Esophagus squamous epithelium (tissue), 4 donors: Measurements from ENCODE around the gene STS.

Source experiments
- POLR2A ChIP-seq, 4 donors: fragments of 450-650 bp; IDR thresholded peaks; one replicate each; pipeline ENCODE4 v1.6.1; 2017; ENCODE audit warnings: antibody characterized with exemption in 4 of 4, mild to moderate bottlenecking in 4 of 4, moderate library complexity in 3 of 4
- TF ChIP-seq, protein P1 (sequence below), 6 experiments: fragments of 450-650 bp in 4 of 6; fragments of 200-600 bp in 2 of 6; sonication (generic) in 2 of 6; IDR thresholded peaks; one replicate each; pipeline ENCODE4 v1.5.1; 2016 to 2019; ENCODE audit warnings: antibody characterized with exemption in 6 of 6, mild to moderate bottlenecking in 4 of 6, moderate library complexity in 4 of 6

DNA sequence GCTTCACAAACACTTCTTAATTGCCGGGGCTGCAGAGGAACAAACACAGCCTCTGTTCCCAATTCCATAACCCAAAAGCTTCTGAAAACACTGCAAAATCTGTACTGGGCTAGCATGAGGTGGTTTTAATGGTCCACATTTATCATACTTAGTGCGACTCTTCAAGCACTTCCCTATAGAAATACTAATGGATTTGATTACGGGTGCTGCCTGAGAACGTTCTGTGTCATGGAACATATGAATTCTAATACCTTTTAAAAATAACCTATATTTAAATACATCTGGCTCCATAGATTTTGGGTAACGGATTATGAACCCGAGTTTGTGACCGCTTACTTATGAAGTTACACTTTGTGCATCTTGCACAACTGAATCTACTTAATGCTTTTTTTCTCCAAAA is 35.4 kb upstream of the STS start:
- TF ChIP-seq, protein P1, sequence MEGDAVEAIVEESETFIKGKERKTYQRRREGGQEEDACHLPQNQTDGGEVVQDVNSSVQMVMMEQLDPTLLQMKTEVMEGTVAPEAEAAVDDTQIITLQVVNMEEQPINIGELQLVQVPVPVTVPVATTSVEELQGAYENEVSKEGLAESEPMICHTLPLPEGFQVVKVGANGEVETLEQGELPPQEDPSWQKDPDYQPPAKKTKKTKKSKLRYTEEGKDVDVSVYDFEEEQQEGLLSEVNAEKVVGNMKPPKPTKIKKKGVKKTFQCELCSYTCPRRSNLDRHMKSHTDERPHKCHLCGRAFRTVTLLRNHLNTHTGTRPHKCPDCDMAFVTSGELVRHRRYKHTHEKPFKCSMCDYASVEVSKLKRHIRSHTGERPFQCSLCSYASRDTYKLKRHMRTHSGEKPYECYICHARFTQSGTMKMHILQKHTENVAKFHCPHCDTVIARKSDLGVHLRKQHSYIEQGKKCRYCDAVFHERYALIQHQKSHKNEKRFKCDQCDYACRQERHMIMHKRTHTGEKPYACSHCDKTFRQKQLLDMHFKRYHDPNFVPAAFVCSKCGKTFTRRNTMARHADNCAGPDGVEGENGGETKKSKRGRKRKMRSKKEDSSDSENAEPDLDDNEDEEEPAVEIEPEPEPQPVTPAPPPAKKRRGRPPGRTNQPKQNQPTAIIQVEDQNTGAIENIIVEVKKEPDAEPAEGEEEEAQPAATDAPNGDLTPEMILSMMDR (IDR thresholded peaks at IDR 0.05) = no peak
- no peak for TF ChIP-seq POLR2A (IDR thresholded peaks at IDR 0.05)
